ENCODE measurements around the gene RAI1.

DNA sequence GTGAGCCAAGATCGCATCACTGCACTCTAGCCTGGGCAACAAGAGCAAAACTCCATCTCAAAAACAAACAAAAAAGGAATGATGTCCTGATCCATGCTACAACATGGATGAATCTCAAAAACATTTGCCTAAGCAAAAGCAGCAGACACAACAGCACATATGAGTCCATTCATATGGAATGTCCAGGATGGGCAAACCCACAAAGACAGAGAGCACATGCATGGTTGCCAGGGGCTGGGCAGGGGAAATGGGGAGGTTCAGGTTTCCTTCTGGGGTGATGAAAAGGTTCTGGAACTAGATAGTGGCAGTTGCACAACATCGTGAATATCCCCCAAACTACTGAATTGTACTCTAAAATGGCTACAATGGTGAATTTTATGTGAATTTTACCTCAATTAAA lies 35.3 kb upstream of the RAI1 start:
- TF ChIP-seq, protein P1, sequence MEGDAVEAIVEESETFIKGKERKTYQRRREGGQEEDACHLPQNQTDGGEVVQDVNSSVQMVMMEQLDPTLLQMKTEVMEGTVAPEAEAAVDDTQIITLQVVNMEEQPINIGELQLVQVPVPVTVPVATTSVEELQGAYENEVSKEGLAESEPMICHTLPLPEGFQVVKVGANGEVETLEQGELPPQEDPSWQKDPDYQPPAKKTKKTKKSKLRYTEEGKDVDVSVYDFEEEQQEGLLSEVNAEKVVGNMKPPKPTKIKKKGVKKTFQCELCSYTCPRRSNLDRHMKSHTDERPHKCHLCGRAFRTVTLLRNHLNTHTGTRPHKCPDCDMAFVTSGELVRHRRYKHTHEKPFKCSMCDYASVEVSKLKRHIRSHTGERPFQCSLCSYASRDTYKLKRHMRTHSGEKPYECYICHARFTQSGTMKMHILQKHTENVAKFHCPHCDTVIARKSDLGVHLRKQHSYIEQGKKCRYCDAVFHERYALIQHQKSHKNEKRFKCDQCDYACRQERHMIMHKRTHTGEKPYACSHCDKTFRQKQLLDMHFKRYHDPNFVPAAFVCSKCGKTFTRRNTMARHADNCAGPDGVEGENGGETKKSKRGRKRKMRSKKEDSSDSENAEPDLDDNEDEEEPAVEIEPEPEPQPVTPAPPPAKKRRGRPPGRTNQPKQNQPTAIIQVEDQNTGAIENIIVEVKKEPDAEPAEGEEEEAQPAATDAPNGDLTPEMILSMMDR (IDR thresholded peaks at IDR 0.05), result no peak
- no peak for TF ChIP-seq POLR2A (IDR thresholded peaks at IDR 0.05)
